ENCODE data around the gene FOXL1. TPM values are rescaled to one million over a fixed set of nuclear protein-coding genes. Genes with fewer than 3 reads are reported as not detected.

Gene FOXL1
- total RNA-seq, 1 experiment from 2014 or later: 9.3 TPM

DNA sequence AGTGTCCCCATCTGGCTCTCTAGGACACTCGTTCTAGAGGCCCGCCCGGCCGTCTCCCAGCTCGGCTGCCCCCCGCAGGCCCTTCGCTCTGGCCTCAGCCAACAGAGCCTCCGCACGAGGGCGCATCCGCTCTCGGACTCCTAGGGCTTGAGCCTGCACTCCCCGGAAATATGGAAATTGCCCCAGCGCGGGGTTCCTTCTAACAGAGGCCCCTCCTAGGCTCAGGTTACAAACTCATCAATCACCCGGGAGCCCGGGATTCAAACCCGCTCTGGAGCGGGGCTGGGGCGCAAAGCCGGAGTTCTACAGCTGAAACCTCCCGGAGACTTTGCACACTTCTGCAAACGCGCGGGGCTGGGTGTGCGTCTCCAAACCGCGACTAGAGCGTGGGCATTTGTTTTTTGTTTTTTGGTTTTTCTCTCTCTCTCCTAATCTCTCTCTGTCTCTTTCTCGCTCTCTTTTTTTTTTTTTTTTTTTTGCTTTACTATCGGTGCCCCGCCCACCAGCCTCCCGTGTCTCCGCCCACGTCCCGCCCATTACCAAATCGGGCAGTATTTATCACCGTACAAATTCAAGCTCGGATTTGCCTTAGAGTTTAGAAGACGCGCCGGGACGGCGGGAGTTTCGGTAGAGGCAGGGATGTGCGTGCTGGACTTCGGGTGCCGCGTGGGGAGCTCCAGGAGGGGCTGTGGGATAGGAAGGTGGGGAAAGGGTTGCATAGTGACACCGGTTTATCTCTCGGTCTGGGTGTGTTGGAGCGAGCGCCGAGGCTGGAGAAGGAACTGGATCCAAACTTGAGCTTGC lies 2.4 kb upstream of the FOXL1 start:
- in situ Hi-C loops (cut with HindIII; ENCODE audit: low pct_unique_long_range_greater_than_20kb, low sequenced_read_pairs) (no loop called here), intact Hi-C loops (cut with micrococcal nuclease; ENCODE audit: unreplicated experiment) (no loop called here)
- DNase-seq (ENCODE audit: low read depth, low spot score) (no peak), ATAC-seq (peak; percentile 68)
- no TSS peak for BruUV-seq (replicated peaks)
- H3K27ac ChIP-seq (ENCODE audit: low read length): peak overlapping the region; percentile 97
- H3K27me3 ChIP-seq (ENCODE audit: control insufficient read depth, insufficient read depth, low read length): no peaks in the 10 kb centered on the region
- no peaks in the 10 kb centered on the region; the same call in 1 of the 2 replicates for H3K36me3 ChIP-seq (ENCODE audit: control insufficient read depth, insufficient read depth, low read length)
- CTCF ChIA-PET: interaction anchor here (0.6 to 1.0 kb wide), 7 partner anchors 11 to 625 kb away, joined by 3 to 15 read pairs (median 10); no protein-coding TSS in a partner anchor
- H3K4me3 ChIP-seq (ENCODE audit: low read depth in 2 of 2, low read length in 2 of 2): peak overlapping the region; percentile 56 to 73
- no peaks in the 10 kb centered on the region for H3K9me3 ChIP-seq (ENCODE audit: control insufficient read depth, insufficient read depth, low read depth, low read length)
- peaks cover 44% of the 10 kb centered on the region for H3K4me1 ChIP-seq (ENCODE audit: control insufficient read depth, insufficient read depth, low read length)
- POLR2A ChIA-PET: interaction anchor here (0.7 kb wide), 1 partner anchor 44 kb away, joined by 12 read pairs; no protein-coding TSS in a partner anchor
- TF ChIP-seq, protein P1, sequence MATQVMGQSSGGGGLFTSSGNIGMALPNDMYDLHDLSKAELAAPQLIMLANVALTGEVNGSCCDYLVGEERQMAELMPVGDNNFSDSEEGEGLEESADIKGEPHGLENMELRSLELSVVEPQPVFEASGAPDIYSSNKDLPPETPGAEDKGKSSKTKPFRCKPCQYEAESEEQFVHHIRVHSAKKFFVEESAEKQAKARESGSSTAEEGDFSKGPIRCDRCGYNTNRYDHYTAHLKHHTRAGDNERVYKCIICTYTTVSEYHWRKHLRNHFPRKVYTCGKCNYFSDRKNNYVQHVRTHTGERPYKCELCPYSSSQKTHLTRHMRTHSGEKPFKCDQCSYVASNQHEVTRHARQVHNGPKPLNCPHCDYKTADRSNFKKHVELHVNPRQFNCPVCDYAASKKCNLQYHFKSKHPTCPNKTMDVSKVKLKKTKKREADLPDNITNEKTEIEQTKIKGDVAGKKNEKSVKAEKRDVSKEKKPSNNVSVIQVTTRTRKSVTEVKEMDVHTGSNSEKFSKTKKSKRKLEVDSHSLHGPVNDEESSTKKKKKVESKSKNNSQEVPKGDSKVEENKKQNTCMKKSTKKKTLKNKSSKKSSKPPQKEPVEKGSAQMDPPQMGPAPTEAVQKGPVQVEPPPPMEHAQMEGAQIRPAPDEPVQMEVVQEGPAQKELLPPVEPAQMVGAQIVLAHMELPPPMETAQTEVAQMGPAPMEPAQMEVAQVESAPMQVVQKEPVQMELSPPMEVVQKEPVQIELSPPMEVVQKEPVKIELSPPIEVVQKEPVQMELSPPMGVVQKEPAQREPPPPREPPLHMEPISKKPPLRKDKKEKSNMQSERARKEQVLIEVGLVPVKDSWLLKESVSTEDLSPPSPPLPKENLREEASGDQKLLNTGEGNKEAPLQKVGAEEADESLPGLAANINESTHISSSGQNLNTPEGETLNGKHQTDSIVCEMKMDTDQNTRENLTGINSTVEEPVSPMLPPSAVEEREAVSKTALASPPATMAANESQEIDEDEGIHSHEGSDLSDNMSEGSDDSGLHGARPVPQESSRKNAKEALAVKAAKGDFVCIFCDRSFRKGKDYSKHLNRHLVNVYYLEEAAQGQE (IDR thresholded peaks at IDR 0.05; ENCODE audit: insufficient read depth in 1 of 2, low read depth in 2 of 2, low read length in 1 of 2): no peak
- TF ChIP-seq, protein P2, sequence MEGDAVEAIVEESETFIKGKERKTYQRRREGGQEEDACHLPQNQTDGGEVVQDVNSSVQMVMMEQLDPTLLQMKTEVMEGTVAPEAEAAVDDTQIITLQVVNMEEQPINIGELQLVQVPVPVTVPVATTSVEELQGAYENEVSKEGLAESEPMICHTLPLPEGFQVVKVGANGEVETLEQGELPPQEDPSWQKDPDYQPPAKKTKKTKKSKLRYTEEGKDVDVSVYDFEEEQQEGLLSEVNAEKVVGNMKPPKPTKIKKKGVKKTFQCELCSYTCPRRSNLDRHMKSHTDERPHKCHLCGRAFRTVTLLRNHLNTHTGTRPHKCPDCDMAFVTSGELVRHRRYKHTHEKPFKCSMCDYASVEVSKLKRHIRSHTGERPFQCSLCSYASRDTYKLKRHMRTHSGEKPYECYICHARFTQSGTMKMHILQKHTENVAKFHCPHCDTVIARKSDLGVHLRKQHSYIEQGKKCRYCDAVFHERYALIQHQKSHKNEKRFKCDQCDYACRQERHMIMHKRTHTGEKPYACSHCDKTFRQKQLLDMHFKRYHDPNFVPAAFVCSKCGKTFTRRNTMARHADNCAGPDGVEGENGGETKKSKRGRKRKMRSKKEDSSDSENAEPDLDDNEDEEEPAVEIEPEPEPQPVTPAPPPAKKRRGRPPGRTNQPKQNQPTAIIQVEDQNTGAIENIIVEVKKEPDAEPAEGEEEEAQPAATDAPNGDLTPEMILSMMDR (IDR thresholded peaks at IDR 0.05): peak; percentile 83
- peak; percentile 77 for TF ChIP-seq POLR2AphosphoS5 (IDR thresholded peaks at IDR 0.05; ENCODE audit: low read depth, low read length)

DNA sequence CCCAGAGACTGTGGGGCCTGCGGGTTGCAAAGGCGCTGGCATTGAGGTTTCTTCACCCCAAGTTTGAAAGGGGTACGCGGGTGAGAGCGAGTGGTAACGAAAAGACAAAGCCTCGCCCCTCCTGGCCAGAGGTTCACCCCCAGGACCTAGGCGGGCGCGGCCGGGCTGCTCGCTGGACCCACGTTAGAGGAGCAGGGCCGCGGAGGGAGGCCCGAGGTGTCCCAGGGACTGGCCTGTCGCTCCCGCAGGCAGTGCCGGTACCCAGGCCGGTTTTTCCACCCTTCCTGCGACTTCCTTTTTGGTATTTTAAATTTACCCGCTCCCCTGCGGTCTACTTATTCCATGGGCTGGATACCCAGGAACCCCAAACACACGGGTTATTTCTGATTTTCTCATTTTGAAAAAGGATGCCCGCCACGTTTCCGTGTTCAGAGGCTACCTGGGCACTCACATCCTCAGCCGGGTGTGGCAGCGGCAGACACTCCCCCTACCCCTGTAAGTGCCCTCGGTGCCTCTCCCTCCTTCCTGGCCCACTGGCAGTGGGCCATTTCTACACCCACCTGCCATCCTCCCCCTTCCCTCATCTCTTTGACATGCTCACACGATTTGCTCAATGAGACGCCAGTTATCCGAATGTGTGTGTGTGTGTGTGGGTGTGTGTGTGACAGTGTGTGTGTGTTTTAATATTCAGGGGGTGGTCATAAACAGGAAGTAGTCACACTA lies 1.6 kb upstream of the FOXL1 start:
- H3K4me3 ChIP-seq (ENCODE audit: low read depth in 2 of 2, low read length in 2 of 2): peak overlapping the region; percentile 56 to 73
- H3K27me3 ChIP-seq (ENCODE audit: control insufficient read depth, insufficient read depth, low read length): no peaks in the 10 kb centered on the region
- DNase-seq (ENCODE audit: low read depth, low spot score): no peak
- peaks cover 49% of the 10 kb centered on the region for H3K4me1 ChIP-seq (ENCODE audit: control insufficient read depth, insufficient read depth, low read length)
- TSS peak; percentile 71 for BruUV-seq (replicated peaks)
- H3K9me3 ChIP-seq (ENCODE audit: control insufficient read depth, insufficient read depth, low read depth, low read length): no peaks in the 10 kb centered on the region
- ChIA-PET POLR2A (interaction anchor here (0.7 kb wide), 1 partner anchor 43 kb away, joined by 12 read pairs; no protein-coding TSS in a partner anchor), CTCF (interaction anchor here (0.6 to 0.9 kb wide), 4 partner anchors 95 to 624 kb away, joined by 3 to 15 read pairs (median 10); no protein-coding TSS in a partner anchor)
- ATAC-seq: no peak
- no peaks in the 10 kb centered on the region; the same call in 1 of the 2 replicates for H3K36me3 ChIP-seq (ENCODE audit: control insufficient read depth, insufficient read depth, low read length)
- in situ Hi-C loops (cut with HindIII; ENCODE audit: low pct_unique_long_range_greater_than_20kb, low sequenced_read_pairs): no loop called here
- peak overlapping the region; percentile 97 for H3K27ac ChIP-seq (ENCODE audit: low read length)
- intact Hi-C loops (cut with micrococcal nuclease; ENCODE audit: unreplicated experiment): no loop called here
- peak; percentile 32; the same call in 1 of the 2 replicates for TF ChIP-seq POLR2AphosphoS5 (IDR thresholded peaks at IDR 0.05; ENCODE audit: low read depth, low read length)
- TF ChIP-seq SIN3A (IDR thresholded peaks at IDR 0.05; ENCODE audit: borderline replicate concordance, insufficient read depth, low read depth, low read length): peak; percentile 67; the same call in 1 of the 2 replicates
- TF ChIP-seq TCF7L2 (IDR thresholded peaks at IDR 0.05; ENCODE audit: low read depth, low read length): no peak
